Right cardiac atrium (tissue), 5 donors: ENCODE data around the gene STX18. TPM values are rescaled to one million over a fixed set of nuclear protein-coding genes. Genes with fewer than 3 reads are reported as not detected.
"Not testable (repeated sequence)": the region's sequence is repeated elsewhere in the genome, so short reads cannot be mapped to it uniquely, and the experiment has no call there.

Experiments
- ATAC-seq, 2 donors: fragments of 200-7000 bp; cut with Tn5 transposase; one replicate each; pipeline versions ENCODE4 v1.8.0 to v1.9.1; 2020; ENCODE audit warnings: moderate library complexity in 2 of 2, mild to moderate bottlenecking in 1 of 2
- DNase-seq, 3 donors: peaks; one replicate each; pipeline ENCODE4 v3.0.0-alpha.2; 2020
- H3K27ac ChIP-seq: one replicate; pipeline ENCODE4 v1.5.1; 2013; ENCODE audit warnings: mild to moderate bottlenecking, low read length, control low read depth, moderate library complexity
- H3K27me3 ChIP-seq: one replicate; pipeline ENCODE4 v1.6.1; 2013; ENCODE audit not compliant: control insufficient read depth, insufficient read depth
- H3K4me1 ChIP-seq: one replicate; pipeline ENCODE4 v1.6.1; 2013; ENCODE audit warnings: low read length; ENCODE audit not compliant: control insufficient read depth, insufficient read depth
- H3K4me3 ChIP-seq: one replicate; pipeline ENCODE4 v1.5.1; 2013; ENCODE audit warnings: low read length, control low read depth
- H3K9me3 ChIP-seq: one replicate; pipeline ENCODE4 v1.6.1; 2013; ENCODE audit warnings: low read length; ENCODE audit not compliant: control insufficient read depth
- WGBS: extraction: QIAGEN DNeasy Blood & Tissue Kit; methylation state at CpG from one replicate; pipeline ENCODE4 v1.1.7; 2013; 5-methylcytosine and 5-hydroxymethylcytosine counted together
- intact Hi-C, 4 donors: fragments of 100-400 bp; cut with DNase I; formaldehyde crosslinking; loops; one replicate each; pipeline versions ENCODE4 v1.11.0 to v1.14.0; 2022 to 2023
- polyA plus RNA-seq: library from polyadenylated mRNA; stranded (reverse); fragments of 200-250 nt; gene quantifications from one replicate; pipeline ENCODE4 v1.2.3, GENCODE V29; 2013
- total RNA-seq, 4 donors: library from RNA; stranded (reverse); fragmentation: NEBNext Ultra II Directional; extraction: Animal tissue kit (Norgen Biotek cat#: 25700); gene quantifications; one replicate each; pipeline ENCODE4 v1.2.1, GENCODE V29; 2021
- donor health status: healthy with polysubstance abuse.
- donor health status: DM: no; HTN: yes; CAD: no.
- donor health status: DM: no; HTN: no; CAD: no.
- donor health status: DM: no; HTN: yes; CAD: no; lungs with severe emphysema.
- donor health status: DM: yes; HTN: yes; CAD: no.

STX18 gene
- total and polyA plus RNA-seq, 5 donors, result 14.9 to 25.9 (median 17.0) TPM

GRCh38 chr4:4509521-4509920, 32.3 kb downstream of the STX18 start:
- Histone ChIP-seq H3K4me1 (peaks cover 1% of the 10 kb centered on the region), H3K4me3 (no peak overlapping the region), H3K9me3 (no peaks in the 10 kb centered on the region), H3K27ac (no peak overlapping the region), H3K27me3 (no peaks in the 10 kb centered on the region)
- ATAC-seq (no peak), DNase-seq (no peak)
- 99% methylated on average over 2 of the region's 2 CpGs for WGBS
- intact Hi-C loops, result no loop called here

- no peak overlapping the region for H3K4me3 ChIP-seq
- ATAC-seq, result no peak
Observed at GRCh38 chr4:4507923-4508322, 33.9 kb downstream of the STX18 start.

GRCh38 chr4:4507403-4507802, 34.4 kb downstream of the STX18 start:
- H3K27ac ChIP-seq, result no peak overlapping the region
- WGBS, result 78% methylated on average over 14 of the region's 14 CpGs
- ATAC-seq (no peak), DNase-seq (no peak)
- no peaks in the 10 kb centered on the region for H3K9me3 ChIP-seq
- intact Hi-C loops, result no loop called here
- no peak overlapping the region for H3K4me3 ChIP-seq
- no peaks in the 10 kb centered on the region for H3K27me3 ChIP-seq
- H3K4me1 ChIP-seq, result no peaks in the 10 kb centered on the region

More at GRCh38 chr4:4507923-4508322, 33.9 kb downstream of the STX18 start:
- Histone ChIP-seq H3K4me1 (no peaks in the 10 kb centered on the region), H3K27ac (no peak overlapping the region), H3K9me3 (no peaks in the 10 kb centered on the region), H3K27me3 (no peaks in the 10 kb centered on the region)
- WGBS, result 71% methylated on average over 4 of the region's 4 CpGs
- no peak for DNase-seq
- intact Hi-C loops, result no loop called here

DNA sequence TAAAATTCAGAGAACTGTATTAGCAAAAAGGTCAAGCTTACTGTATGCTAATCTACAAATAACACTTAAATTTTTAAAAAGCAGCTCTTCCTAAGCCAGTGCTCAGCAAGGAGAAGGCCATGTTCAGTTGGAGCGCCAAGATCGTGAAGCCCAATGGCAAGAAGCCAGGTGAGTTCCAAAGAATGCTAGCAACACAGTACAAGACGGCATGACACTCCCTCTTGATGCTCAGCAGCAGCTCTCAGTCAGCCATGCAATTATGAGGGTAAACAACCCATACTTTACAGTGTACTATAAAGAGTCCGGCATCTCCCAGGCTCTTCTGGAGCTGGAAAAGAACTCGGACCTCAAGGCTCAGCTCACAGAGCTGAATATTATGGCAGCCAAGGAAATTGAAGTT, 34.9 kb downstream of the STX18 start:
- H3K27me3 ChIP-seq, result no peaks in the 10 kb centered on the region
- 72% methylated on average over 5 of the region's 5 CpGs for WGBS
- no peak overlapping the region for H3K4me3 ChIP-seq
- H3K9me3 ChIP-seq, result no peaks in the 10 kb centered on the region
- intact Hi-C loops, result no loop called here
- DNase-seq (peak; percentile 21 to 63 (median 43)), ATAC-seq (peak; percentile 37 to 66)
- no peaks in the 10 kb centered on the region for H3K4me1 ChIP-seq
- no peak overlapping the region for H3K27ac ChIP-seq

- intact Hi-C loops, H3K4me1 ChIP-seq, H3K27me3 ChIP-seq, H3K27ac ChIP-seq, H3K9me3 ChIP-seq, DNase-seq, H3K4me3 ChIP-seq, ATAC-seq: not testable (repeated sequence)
- 96% methylated on average over 9 of the region's 9 CpGs for WGBS
Observed at GRCh38 chr4:4505211-4505610, 36.6 kb downstream of the STX18 start.

- Histone ChIP-seq H3K4me3 (no peak overlapping the region), H3K4me1 (no peaks in the 10 kb centered on the region), H3K27ac (no peak overlapping the region), H3K27me3 (no peaks in the 10 kb centered on the region), H3K9me3 (no peaks in the 10 kb centered on the region)
- WGBS, result 94% methylated on average over 2 of the region's 2 CpGs
- no peak for DNase-seq
- intact Hi-C loops, result no loop called here
- ATAC-seq, result no peak
Observed at GRCh38 chr4:4504783-4505182, 37.1 kb downstream of the STX18 start.

DNA sequence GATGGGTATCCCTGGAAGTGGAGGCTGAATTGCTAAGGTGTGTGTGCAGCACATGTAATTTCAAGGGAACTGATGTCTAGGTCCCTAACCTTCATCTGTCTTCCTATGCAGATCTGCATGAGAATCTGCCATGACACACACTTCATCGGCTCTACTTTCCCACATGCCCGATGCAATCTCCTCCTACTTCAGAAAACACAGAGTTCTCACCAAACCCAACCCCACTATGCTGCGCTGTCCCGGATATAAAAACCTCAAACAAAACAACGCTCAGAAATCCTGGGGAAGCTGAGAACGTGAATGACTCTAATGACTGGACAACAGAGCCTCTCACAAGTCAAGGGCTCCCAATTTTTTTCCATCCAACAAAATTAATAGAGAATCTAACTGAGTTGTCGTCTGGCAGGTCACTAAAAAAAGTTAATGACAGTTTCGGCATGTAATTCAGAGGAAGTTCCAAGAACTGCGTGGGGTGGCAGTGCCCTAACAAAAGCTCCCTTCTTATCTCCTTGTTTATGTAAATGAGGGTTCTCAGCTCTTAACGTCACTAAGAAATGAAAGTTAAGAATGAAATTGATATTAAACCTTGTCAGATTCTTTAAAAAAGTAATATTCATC, 39.0 kb downstream of the STX18 start:
- intact Hi-C loops, result no loop called here
- H3K4me1 ChIP-seq, result no peaks in the 10 kb centered on the region
- H3K4me3 ChIP-seq, result peak overlapping the region; percentile 12
- DNase-seq, result no peak
- no peaks in the 10 kb centered on the region for H3K27me3 ChIP-seq
- no peak overlapping the region for H3K27ac ChIP-seq
- 40% methylated on average over 10 of the region's 10 CpGs for WGBS
- peak; percentile 33 to 57 for ATAC-seq
- no peaks in the 10 kb centered on the region for H3K9me3 ChIP-seq

DNA sequence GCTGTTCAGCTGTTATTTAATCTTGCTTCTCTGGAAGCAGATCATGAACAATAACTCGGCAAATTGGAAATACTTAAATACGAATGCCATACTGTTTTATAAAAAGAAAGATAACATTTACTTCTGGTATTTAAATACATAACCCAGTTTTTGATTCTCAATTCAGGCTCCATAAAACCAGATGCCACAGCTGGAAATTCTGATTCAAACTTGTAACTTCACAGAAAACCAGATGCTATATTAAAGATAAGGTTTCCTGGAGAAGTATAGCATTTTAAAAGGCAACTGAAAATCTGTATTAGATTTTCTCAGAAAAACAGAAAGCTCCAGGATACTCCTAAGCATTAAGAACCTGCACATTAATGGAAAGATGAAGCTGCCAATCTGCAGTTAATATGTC, 40.2 kb downstream of the STX18 start:
- DNase-seq (no peak), ATAC-seq (no peak)
- no peaks in the 10 kb centered on the region for H3K27me3 ChIP-seq
- H3K4me1 ChIP-seq, result peaks cover 4% of the 10 kb centered on the region
- no peak overlapping the region for H3K27ac ChIP-seq
- no peaks in the 10 kb centered on the region for H3K9me3 ChIP-seq
- 76% methylated on average over 2 of the region's 2 CpGs for WGBS
- intact Hi-C loops, result no loop called here
- H3K4me3 ChIP-seq, result no peak overlapping the region

DNA sequence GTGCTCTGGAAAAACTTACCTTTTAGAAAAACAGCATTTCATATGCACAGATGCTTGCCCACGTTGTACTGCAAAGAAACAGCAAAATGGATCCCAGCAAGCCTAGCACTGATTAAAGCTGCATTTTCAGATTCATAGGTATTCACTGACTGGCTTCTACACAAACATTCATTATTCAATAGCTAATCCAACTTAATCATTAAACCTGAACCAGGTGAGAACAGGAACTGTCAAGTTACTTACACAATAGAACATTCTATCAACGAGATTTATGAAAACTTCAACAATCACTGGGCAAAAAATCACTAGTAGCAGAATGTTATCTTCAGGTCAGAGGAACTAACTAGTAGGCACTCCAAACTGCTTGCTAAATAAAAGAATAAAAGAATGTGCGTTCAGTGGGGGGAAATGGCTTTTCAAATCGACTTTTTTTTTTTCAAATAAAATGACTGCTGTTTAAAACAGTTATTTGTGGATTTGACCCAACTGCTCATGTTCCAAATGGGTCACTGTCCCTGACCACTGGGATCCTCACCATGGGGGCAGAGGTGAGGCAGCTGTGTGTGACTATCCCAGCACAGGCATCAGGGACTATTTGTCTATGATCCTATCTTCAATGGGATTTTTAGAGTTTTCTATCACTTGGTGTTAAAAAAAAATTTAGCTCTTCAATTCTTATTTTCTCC, 42.3 kb downstream of the STX18 start:
- 76% methylated on average over 4 of the region's 4 CpGs for WGBS
- no peak overlapping the region for H3K27ac ChIP-seq
- DNase-seq, result no peak
- no peaks in the 10 kb centered on the region for H3K9me3 ChIP-seq
- intact Hi-C loops, result no loop called here
- no peaks in the 10 kb centered on the region for H3K27me3 ChIP-seq
- ATAC-seq, result no peak
- peaks cover 7% of the 10 kb centered on the region for H3K4me1 ChIP-seq
- no peak overlapping the region for H3K4me3 ChIP-seq

DNA sequence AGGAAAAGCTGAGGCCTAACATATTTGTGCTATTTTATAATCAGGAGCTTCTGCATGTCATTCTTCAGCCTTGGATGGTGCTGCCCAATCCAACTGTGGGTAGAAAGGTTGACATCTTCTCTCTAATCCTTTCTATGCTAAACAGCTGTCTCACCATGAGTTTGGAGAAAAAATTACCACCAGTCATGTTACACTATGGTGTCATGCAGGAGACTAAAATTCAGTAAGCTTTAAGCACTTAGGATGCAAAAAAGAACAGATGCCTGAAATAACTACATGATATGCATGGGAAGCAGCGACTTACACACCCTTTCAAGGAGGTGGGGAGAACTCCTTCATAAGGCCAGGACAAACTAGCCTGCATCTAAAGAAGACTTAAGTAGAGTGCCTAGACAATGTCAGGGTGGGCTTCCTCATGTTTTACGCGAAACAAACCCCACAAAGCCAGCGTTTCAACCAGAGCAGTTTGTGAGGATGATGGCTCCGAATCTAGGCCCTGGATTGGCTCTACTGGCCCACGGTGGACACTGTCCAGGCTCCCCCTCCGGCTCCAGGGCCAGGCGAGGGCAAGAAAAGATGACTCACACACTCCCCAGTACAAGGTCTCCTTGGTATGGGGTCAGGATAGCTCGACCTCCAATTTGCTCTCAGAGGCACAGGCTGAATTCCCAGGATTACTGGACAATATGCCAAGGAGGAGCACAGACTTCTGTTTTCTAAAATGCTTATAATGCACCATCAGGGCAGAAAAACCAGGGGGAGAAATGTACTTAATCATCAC, 45.1 kb downstream of the STX18 start:
- DNase-seq (peak in 1 of 3 donors; percentile 61), ATAC-seq (peak; percentile 33 to 42)
- WGBS, result 73% methylated on average over 9 of the region's 9 CpGs
- intact Hi-C loops, result no loop called here
- Histone ChIP-seq H3K27me3 (no peaks in the 10 kb centered on the region), H3K4me1 (peaks cover 7% of the 10 kb centered on the region), H3K4me3 (no peak overlapping the region), H3K27ac (no peak overlapping the region), H3K9me3 (no peaks in the 10 kb centered on the region)

- intact Hi-C loops, result no loop called here
- no peak for DNase-seq
- Histone ChIP-seq H3K4me1 (peaks cover 7% of the 10 kb centered on the region), H3K4me3 (no peak overlapping the region), H3K27ac (no peak overlapping the region), H3K9me3 (no peaks in the 10 kb centered on the region), H3K27me3 (no peaks in the 10 kb centered on the region)
- ATAC-seq, result no peak
Observed at GRCh38 chr4:4494882-4495281, 47.0 kb downstream of the STX18 start.
